Endothelial cell of umbilical vein (primary cell): Measurements from ENCODE around the gene TTLL10.

Experiments
- CTCF ChIP-seq, 2 donors: IDR thresholded peaks; 1 replicate in 1 of 2; 2 replicates in 1 of 2; pipeline ENCODE4 v1.5.1; 2011; ENCODE audit warnings: low read length in 2 of 2, mild to moderate bottlenecking in 2 of 2, moderate library complexity in 2 of 2, control low read depth in 1 of 2, inconsistent platforms in 1 of 2, low read depth in 1 of 2; ENCODE audit not compliant: insufficient read depth in 1 of 2; ENCODE audit errors: extremely low read depth in 1 of 2
- MAX ChIP-seq: IDR thresholded peaks from 2 replicates; pipeline ENCODE4 v1.6.1; 2011; ENCODE audit not compliant: insufficient read depth, insufficient read length
- POLR2A ChIP-seq: IDR thresholded peaks from 2 replicates; pipeline ENCODE4 v1.6.1; 2012; ENCODE audit warnings: low read depth, mild to moderate bottlenecking, control low read depth, low read length

- TF ChIP-seq CTCF (IDR thresholded peaks at IDR 0.05; ENCODE audit: extremely low read depth in 1 of 2, insufficient read depth in 1 of 2, low read depth in 1 of 2, low read length in 2 of 2) = no peak
- TF ChIP-seq MAX = no peak
- TF ChIP-seq POLR2A = no peak
Measured at GRCh38 chr1:1210726-1211540, 37.3 kb downstream of the TTLL10 start.
